Measurements from ENCODE around the gene SQOR.
A peak's percentile ranks its signal among the peaks of the same experiment; 100 is the strongest.

SQOR gene

DNA sequence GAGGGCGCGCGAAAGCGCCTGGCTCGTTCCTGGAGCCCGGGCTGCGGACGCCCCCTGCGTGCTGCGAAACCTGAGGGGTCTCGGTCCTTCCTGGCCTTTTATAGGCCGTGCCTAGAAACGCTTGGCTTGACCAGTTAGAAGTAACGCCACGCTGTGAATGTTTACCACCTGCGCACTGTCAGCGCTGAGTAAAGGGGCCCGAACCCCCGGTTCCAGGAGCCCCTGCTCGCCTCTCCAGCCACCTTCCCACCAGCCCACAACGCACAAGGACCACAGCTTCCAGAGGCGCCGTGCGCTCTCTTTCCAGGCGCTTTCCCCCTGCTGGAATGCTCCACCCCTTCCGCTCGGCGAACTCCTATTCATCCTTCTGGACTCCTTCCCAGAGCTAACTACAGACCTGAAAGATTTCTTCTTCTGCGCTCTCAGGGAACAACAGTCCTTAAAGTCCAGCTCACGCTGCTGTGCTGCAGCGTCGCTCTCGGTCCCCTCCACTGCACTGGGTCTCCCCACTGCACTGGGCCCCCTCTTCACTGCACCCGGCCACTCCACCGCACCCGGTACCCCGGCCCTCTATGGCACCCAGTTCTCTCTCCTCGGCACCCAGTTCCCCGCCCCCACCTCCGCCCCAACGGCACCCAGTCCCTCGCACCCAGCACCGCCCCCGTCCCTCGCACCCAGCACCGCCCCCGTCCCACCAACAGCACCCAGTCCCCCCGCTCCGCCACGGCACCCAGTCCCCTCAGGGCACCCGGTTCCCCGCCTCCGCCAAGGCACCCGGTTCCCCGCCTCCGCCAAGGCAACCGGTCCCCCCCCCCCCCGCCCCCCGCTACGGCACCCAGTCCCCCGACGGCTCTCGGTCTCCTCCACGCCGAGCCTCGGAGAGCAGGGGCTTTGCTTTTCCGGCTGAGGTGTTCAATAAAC is 69.8 kb downstream of the SQOR start:
- ATAC-seq (peak; percentile 24), DNase-seq (ENCODE audit: low spot score in 2 of 2) (no peak)
- Mint-ChIP-seq H3K9me3 (no peaks in the 10 kb centered on the region), H3K36me3 (no peaks in the 10 kb centered on the region), H3K4me1 (peaks cover 24% of the 10 kb centered on the region), H3K4me3 (peak overlapping the region; percentile 82), H3K27ac (peak overlapping the region; percentile 9)

DNA sequence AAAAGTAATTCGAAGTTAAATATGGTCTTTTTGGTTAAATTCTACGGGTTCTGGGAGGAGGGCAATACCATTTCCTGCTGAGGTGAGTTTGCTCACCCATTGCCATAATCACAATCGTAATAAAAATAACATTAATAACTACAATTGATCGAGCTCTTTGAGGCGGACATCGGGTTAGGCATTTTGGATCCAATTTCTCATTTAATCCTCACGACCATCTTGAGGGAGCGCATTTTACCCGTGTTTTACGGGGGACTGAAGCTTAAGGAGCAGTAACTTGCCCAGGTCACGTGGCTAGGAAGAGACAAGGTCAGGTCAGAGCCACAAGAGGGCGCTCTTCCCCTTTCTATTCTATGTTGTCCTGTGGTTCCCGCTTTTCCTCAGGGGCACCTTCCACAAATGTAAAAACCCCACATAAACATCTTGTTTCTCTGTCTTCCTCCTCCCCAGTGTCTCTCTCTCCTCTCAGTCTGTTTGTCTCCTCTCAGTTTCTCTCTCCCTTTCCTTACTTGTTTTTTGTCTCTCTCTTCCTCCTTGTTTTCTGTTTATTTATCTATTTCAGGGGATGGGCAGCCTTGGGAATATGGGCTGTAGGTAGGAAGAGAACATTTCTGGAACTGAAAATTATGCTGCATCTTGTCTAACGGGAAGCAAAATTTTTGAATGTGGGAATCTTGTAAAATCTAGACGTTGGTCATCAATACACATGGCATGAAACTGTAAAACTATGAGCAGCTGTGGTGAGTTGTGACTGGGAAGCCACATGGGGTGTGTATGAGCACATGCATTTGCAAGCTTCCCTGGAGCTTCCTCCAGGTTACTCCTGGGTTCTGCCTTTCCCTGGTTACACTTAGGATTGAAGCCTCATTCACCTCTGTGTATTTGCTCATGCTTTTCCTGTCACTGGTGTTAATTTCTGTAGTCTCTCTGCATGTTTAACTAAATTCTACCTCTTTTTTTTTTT is 71.0 kb downstream of the SQOR start:
- peaks cover 24% of the 10 kb centered on the region for H3K4me1 Mint-ChIP-seq
- DNase-seq (ENCODE audit: low spot score in 2 of 2), result peak; percentile 55 to 82

DNA sequence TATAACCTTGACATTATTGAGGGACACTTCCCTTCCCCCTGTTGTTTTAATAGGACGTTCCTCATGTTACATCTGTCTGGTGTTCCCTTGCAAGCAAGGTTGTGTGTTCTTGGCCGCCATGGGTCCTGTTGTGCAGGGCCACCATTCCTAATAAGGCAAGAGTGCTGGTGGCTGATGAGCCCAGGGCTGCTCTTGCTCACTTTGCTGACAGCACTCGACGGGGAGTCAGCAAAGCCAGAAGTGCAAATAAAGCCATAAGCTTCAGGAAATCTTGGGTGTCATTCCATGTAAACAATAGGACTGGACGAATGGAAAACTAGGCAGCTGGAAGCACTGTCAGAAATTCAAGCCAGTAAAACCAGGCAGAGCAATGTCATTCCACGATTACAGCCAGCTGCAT is 75.8 kb downstream of the SQOR start:
- DNase-seq (ENCODE audit: low spot score in 2 of 2), result no peak
- no peak for ATAC-seq
- Mint-ChIP-seq H3K4me1 (peaks cover 5% of the 10 kb centered on the region), H3K4me3 (no peak overlapping the region), H3K36me3 (no peaks in the 10 kb centered on the region), H3K9me3 (no peaks in the 10 kb centered on the region), H3K27ac (no peak overlapping the region)

More for the DNA sequence above, 71.0 kb downstream of the SQOR start:
- ATAC-seq, result peak; percentile 82
- H3K9me3 Mint-ChIP-seq, result no peaks in the 10 kb centered on the region
- H3K27ac Mint-ChIP-seq, result peak overlapping the region; percentile 9
- peak overlapping the region; percentile 82 for H3K4me3 Mint-ChIP-seq
- no peaks in the 10 kb centered on the region for H3K36me3 Mint-ChIP-seq

DNA sequence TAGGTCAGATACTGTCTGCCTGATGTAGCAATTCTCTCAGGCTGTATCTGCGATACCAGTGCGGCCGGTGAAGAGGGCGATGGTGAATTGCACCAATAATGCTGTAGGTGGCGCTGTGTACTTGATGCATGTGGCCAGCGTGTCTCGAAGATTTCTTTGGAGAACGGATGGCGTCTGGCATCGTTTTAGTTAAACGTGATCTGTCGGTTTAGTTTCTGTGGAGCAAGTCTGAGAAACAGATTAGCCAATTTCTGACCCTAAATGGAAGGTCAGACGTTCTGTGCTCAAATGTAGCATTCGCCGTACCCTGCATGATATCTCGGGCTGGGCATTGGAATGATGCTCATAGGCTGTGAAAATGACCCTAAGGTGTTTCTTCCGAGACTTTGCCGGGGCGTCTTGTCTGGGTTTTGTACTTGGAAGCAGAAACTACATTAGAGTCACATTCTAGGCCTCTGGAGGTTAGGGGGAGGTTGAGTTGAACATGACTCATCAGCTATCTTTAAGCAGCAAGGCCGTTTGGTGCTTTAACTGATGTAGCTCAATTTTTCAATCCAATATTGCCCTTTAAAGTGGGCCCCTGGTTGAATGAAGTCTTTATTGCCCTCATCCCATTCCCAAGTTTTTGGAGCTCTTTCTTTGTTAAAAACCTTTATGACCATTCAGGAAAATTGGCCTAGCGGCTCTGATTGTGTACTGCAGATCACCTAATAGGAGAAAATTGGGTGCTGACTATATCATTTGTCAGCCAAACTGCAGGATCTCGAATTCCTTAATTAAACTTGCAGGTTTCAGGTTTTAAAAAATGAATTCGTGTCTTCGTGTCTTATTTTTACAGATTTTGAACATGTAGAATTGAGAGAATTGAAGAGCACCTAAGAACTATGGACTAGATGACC is 80.0 kb downstream of the SQOR start:
- no peak overlapping the region for H3K27ac Mint-ChIP-seq
- DNase-seq (ENCODE audit: low spot score in 2 of 2) (peak; percentile 12 to 68), ATAC-seq (peak; percentile 37)
- H3K4me3 Mint-ChIP-seq, result no peak overlapping the region
- no peaks in the 10 kb centered on the region for H3K4me1 Mint-ChIP-seq
- no peaks in the 10 kb centered on the region for H3K36me3 Mint-ChIP-seq
- H3K9me3 Mint-ChIP-seq, result no peaks in the 10 kb centered on the region

DNA sequence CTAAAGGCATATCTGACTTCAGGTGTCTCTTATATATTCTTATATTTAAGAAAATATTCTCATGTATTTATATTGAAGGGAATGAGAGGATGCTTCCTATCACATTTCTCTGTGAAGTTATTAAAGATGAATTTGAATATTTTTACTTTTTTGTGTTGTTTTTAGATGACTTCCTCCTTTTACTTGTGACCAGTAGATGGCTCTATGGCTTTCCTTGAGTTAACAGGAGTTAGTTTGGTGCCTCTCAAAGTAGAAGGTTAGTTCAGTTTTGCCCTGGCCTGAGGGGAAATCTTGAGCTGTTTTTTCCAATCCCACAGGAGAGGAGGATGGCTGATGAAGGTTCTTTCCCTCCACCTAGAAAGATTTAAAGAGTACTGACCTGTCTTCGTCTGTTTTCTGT is 80.7 kb downstream of the SQOR start:
- no peaks in the 10 kb centered on the region for H3K4me1 Mint-ChIP-seq
- no peaks in the 10 kb centered on the region for H3K36me3 Mint-ChIP-seq
- H3K9me3 Mint-ChIP-seq, result no peaks in the 10 kb centered on the region
- ATAC-seq (no peak), DNase-seq (ENCODE audit: low spot score in 2 of 2) (no peak)
- no peak overlapping the region for H3K27ac Mint-ChIP-seq
- H3K4me3 Mint-ChIP-seq, result no peak overlapping the region

DNA sequence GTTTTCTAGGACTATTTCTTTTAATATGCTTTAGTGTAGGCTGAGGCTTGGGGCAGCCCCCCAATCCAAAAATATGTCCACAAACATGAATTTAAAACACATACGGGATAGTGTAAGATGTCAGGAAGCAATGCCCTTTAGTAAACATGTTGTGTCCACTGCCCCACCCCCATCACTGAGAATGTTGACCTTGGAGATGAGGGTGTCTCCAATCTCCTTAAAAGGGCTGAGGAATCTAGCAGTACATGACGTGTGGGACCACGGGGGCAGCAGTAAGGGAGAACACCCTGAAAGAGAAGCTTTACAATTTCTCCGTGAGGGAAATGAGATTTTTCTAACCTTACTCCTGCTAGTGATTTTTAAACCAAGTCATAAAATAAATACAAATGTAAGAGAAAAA is 84.7 kb downstream of the SQOR start:
- no peaks in the 10 kb centered on the region for H3K9me3 Mint-ChIP-seq
- no peaks in the 10 kb centered on the region for H3K36me3 Mint-ChIP-seq
- no peak for ATAC-seq
- no peak for DNase-seq (ENCODE audit: low spot score in 2 of 2)
- no peaks in the 10 kb centered on the region for H3K4me1 Mint-ChIP-seq
- H3K4me3 Mint-ChIP-seq, result no peak overlapping the region
- no peak overlapping the region for H3K27ac Mint-ChIP-seq

DNA sequence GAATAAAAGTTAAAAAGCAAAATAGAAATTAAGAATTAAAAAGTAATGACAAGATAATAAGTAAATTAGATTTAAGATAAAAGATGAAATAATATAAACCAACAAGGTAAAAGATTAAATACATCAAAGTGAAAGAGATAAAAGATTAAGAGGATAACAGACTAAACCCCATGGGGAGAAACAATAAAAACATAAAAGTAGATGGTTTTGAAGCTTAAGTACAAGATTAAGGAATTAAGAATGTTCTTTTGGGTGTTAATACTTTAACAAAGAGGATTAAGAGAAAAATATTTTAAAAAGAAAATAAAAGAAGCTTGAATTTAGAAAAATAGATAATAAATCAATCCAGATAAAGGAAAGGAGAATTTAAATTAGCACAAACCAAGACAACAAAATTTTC is 85.4 kb downstream of the SQOR start:
- Mint-ChIP-seq H3K4me1 (no peaks in the 10 kb centered on the region), H3K27ac (no peak overlapping the region), H3K9me3 (no peaks in the 10 kb centered on the region), H3K36me3 (no peaks in the 10 kb centered on the region), H3K4me3 (no peak overlapping the region)
- no peak for ATAC-seq
- DNase-seq (ENCODE audit: low spot score in 2 of 2), result no peak

DNA sequence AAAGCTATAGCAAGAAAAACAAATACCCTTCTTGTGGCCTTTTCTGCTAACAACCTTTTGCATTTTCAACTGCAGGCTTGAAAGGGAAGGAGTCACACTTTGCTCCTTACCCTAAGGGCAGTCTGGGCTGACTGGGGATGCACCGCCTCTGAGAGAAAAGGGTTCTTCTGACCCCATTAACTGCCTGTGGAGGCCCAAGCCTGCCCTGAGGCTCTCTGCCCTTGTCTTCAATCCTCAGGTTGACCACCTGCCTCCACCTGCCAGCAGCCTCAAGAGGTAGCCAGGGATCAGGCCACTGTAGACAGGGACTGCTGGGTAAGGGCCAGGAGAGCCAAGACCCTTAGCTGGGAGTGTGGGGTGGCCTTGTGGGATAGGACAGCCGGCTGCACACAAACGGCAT is 93.8 kb downstream of the SQOR start:
- Mint-ChIP-seq H3K4me3 (no peak overlapping the region), H3K4me1 (no peaks in the 10 kb centered on the region), H3K36me3 (no peaks in the 10 kb centered on the region), H3K27ac (no peak overlapping the region), H3K9me3 (no peaks in the 10 kb centered on the region)
- ATAC-seq (no peak), DNase-seq (ENCODE audit: low spot score in 2 of 2) (no peak)

DNA sequence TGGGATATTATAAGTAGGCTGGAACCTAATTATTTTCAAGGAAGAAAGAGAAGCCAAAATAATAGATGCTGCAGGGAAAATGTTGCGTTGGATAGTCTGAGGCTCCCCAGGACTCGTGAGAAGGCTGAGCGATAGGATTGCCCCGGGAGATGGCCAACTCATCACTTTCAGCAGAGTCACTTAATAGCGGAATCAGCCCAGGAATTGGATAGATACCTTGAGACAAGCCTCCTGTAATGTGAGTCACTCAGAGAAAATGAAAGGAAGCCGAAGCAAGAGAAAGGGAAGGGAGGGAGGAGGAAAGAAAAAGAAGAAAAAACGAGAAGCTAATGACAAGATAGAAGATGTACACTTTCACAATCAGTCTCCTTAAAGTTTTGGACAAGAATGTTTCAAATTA is 94.3 kb downstream of the SQOR start:
- no peak overlapping the region for H3K4me3 Mint-ChIP-seq
- no peaks in the 10 kb centered on the region for H3K9me3 Mint-ChIP-seq
- no peaks in the 10 kb centered on the region for H3K36me3 Mint-ChIP-seq
- H3K27ac Mint-ChIP-seq, result no peak overlapping the region
- DNase-seq (ENCODE audit: low spot score in 2 of 2) (no peak), ATAC-seq (no peak)
- H3K4me1 Mint-ChIP-seq, result no peaks in the 10 kb centered on the region

DNA sequence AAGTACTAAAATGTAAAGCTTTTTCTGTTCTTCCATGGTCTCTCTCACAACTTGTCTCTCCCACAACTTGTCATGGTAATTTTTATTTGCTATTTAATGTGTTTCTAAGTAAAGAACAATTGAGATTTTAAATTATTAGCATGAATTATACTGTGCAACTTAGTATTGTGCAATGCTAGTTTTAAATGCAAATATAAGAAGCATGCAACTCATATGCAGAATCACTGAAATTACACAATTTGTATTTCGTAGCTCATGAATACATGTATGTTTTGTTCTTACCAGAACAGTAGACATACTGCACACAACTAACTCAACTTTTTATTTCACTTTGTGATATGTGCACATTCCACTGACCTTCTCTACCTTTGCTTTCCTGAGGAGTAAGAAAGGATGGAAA is 96.5 kb downstream of the SQOR start:
- no peaks in the 10 kb centered on the region for H3K9me3 Mint-ChIP-seq
- no peak overlapping the region for H3K27ac Mint-ChIP-seq
- H3K4me1 Mint-ChIP-seq, result no peaks in the 10 kb centered on the region
- DNase-seq (ENCODE audit: low spot score in 2 of 2) (no peak), ATAC-seq (no peak)
- no peak overlapping the region for H3K4me3 Mint-ChIP-seq
- H3K36me3 Mint-ChIP-seq, result no peaks in the 10 kb centered on the region

DNA sequence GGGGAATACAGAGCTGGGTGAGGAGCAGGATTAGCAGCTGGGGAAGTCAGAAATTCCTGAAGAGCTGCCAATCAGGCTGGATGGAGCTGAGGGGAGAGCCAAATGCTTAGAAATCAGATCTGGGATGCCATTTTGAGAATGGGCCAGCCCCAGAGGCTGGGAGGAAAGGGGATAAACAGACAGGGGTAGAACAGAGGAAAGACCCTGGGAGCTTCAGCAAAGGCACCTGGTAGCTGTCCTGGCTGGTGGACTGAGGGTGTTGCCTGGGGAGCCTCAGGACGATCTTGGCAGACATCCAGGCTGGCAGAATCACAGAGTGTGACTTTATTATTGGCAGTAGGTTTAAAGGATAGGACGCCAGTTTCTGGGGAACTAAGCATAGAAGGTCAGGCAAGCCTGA is 97.8 kb downstream of the SQOR start:
- no peak overlapping the region for H3K4me3 Mint-ChIP-seq
- ATAC-seq, result no peak
- no peak for DNase-seq (ENCODE audit: low spot score in 2 of 2)
- no peak overlapping the region for H3K27ac Mint-ChIP-seq
- H3K4me1 Mint-ChIP-seq, result no peaks in the 10 kb centered on the region
- H3K9me3 Mint-ChIP-seq, result no peaks in the 10 kb centered on the region
- H3K36me3 Mint-ChIP-seq, result no peaks in the 10 kb centered on the region

DNA sequence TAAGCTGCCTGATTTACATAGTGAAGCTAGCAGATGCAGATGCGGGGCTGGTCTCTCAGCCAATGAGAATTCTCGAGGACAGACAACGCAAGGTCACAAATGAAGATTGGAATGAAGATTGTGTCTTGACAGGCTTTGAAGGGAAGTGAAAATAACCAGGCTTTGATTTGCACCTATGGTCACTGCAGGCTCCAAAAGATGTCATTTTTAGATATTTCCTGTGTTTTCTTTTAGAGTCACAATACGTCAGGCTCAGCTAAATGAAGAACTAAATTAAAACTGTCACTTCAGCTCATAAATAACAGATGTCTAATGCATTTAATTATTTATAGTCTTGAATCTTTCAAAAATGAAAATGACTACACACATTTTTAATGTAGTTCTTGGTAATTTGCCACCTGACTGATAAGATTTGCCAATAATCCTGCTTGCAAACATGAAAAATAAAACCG is 99.5 kb downstream of the SQOR start:
- Mint-ChIP-seq H3K36me3 (no peaks in the 10 kb centered on the region), H3K9me3 (no peaks in the 10 kb centered on the region), H3K27ac (no peak overlapping the region), H3K4me1 (no peaks in the 10 kb centered on the region), H3K4me3 (no peak overlapping the region)
- DNase-seq (ENCODE audit: low spot score in 2 of 2), result no peak
- ATAC-seq, result no peak

Measured in stimulated activated effector memory CD8-positive, alpha-beta T cell treated with anti-CD3 and anti-CD28 coated beads, Interleukin-12 subunit alpha, Interleukin-12 subunit beta, amount 100 ng/mL, for 72 hours (primary cell).